ENCODE measurements around the gene MARF1.
A peak's percentile ranks its signal among the peaks of the same experiment; 100 is the strongest.

- TF ChIP-seq CTCF (IDR thresholded peaks at IDR 0.05) = no peak
- peak in 2 of 4 donors; percentile 35 to 64 for TF ChIP-seq POLR2A (IDR thresholded peaks at IDR 0.05)
- TF ChIP-seq POLR2AphosphoS5 (IDR thresholded peaks at IDR 0.05) = peak; percentile 94 to 96
- peak in 1 of 4 donors; percentile 88 for TF ChIP-seq EP300 (IDR thresholded peaks at IDR 0.05)
These were observed 29.7 kb upstream of the MARF1 start for GRCh38 chr16:15672514-15673167.

Measured in upper lobe of left lung (tissue), 4 donors.